MV-4-11 (cell line): Measurements from ENCODE around the gene TRIM28.

Source experiments
- DNase-seq: peaks from one replicate; lab custom pipeline; 2025; lab: John Stamatoyannopoulos, UW

The TRIM28 gene

GRCh38 chr19:58549664-58550361 lies 5.9 kb downstream of the TRIM28 start:
- DNase-seq, result no peak

- no peak for DNase-seq
These were observed 6.7 kb downstream of the TRIM28 start for GRCh38 chr19:58550362-58551122.

- DNase-seq, result no peak
These were observed 7.2 kb downstream of the TRIM28 start for GRCh38 chr19:58551123-58551497.

- DNase-seq, result no peak
These were observed 8.0 kb downstream of the TRIM28 start for GRCh38 chr19:58551577-58552471.

GRCh38 chr19:58552655-58553054 lies 8.8 kb downstream of the TRIM28 start:
- DNase-seq, result no peak

- no peak for DNase-seq
These were observed 10.1 kb downstream of the TRIM28 start for GRCh38 chr19:58553799-58554493.

- no peak for DNase-seq
These were observed 10.9 kb downstream of the TRIM28 start, which contains the start of gene CHMP2A for GRCh38 chr19:58554494-58555368. CHMP2A (minus strand) TSS chr19:58555105; CDS start chr19:58554212, 893 bp downstream.

GRCh38 chr19:58555369-58555885 lies 11.6 kb downstream of the TRIM28 start:
- DNase-seq, result no peak

GRCh38 chr19:58555920-58556621 lies 12.2 kb downstream of the TRIM28 start:
- DNase-seq, result no peak

GRCh38 chr19:58556622-58557220 lies 12.9 kb downstream of the TRIM28 start:
- DNase-seq, result no peak

- no peak for DNase-seq
These were observed 13.6 kb downstream of the TRIM28 start for GRCh38 chr19:58557221-58558065.

- DNase-seq, result no peak
These were observed 14.3 kb downstream of the TRIM28 start, which contains the start of gene UBE2M for GRCh38 chr19:58558066-58558622. UBE2M (minus strand) TSS chr19:58558611; CDS start chr19:58558381, 230 bp downstream.

GRCh38 chr19:58558623-58559274 lies 14.9 kb downstream of the TRIM28 start:
- DNase-seq, result no peak

- no peak for DNase-seq
These were observed 15.6 kb downstream of the TRIM28 start for GRCh38 chr19:58559275-58560006.

GRCh38 chr19:58560007-58560887 lies 16.4 kb downstream of the TRIM28 start:
- DNase-seq, result no peak

- no peak for DNase-seq
These were observed 17.1 kb downstream of the TRIM28 start for GRCh38 chr19:58560921-58561320.
